ENCODE results near the gene ASIP.

Gene ASIP

DNA sequence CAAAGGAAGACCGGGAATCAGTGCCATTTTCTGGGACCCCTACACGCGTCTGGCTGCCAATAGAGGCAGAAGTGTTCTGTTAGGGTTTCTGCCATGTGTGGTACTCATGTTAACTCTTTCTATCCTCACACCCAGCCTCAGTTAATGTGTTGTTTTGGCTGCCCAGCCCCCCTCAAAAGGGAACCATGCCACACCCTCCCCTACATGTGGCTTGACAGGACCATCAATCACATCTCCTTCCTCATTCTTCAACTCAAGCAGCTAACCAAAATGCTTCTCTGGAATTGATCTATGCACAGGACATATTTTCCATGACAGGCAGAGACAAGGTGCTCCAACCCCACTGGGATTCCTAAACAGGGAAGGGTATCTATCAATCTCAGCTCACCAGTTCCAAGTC lies 40.0 kb downstream of the ASIP start:
- ATAC-seq: no peak

DNA sequence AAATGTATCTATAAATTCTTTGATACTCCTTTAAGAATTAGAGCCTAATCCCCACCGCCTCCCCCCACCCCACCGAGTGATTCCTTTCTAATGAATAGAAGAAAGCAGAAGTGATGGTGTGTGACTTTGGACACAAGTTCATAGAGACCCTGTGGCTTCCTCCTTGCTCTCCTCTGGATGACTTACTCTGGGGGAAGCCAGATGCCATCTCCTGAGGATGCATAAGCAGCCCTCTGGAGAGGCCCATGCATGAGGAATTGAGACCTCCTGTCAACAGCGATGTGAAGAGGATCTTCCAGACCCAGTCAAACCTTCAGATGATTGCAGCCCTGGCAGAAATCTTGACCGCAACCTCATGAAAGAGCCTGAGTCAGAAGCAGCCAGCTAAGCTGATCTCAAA lies 40.8 kb downstream of the ASIP start:
- ATAC-seq: no peak
- TF ChIP-seq PPARA (CRISPR knock-in tag; IDR thresholded peaks at IDR 0.05; ENCODE audit: borderline replicate concordance): no peak
- TF ChIP-seq GLIS3 (CRISPR knock-in tag; IDR thresholded peaks at IDR 0.05): no peak
- TF ChIP-seq, protein P1, sequence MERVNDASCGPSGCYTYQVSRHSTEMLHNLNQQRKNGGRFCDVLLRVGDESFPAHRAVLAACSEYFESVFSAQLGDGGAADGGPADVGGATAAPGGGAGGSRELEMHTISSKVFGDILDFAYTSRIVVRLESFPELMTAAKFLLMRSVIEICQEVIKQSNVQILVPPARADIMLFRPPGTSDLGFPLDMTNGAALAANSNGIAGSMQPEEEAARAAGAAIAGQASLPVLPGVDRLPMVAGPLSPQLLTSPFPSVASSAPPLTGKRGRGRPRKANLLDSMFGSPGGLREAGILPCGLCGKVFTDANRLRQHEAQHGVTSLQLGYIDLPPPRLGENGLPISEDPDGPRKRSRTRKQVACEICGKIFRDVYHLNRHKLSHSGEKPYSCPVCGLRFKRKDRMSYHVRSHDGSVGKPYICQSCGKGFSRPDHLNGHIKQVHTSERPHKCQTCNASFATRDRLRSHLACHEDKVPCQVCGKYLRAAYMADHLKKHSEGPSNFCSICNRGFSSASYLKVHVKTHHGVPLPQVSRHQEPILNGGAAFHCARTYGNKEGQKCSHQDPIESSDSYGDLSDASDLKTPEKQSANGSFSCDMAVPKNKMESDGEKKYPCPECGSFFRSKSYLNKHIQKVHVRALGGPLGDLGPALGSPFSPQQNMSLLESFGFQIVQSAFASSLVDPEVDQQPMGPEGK (CRISPR knock-in tag; IDR thresholded peaks at IDR 0.05; ENCODE audit: borderline replicate concordance): no peak
- TF ChIP-seq OSR1 (CRISPR knock-in tag; IDR thresholded peaks at IDR 0.05): no peak
- no peak for TF ChIP-seq RARB (CRISPR knock-in tag; IDR thresholded peaks at IDR 0.05)
- TF ChIP-seq ZNF8 (CRISPR knock-in tag; IDR thresholded peaks at IDR 0.05): no peak

More for the DNA sequence above, 40.0 kb downstream of the ASIP start:
- no peak for TF ChIP-seq ZC3H10 (CRISPR knock-in tag; IDR thresholded peaks at IDR 0.05)
- TF ChIP-seq ZNF70 (CRISPR knock-in tag; IDR thresholded peaks at IDR 0.05): no peak
- TF ChIP-seq GLIS3 (CRISPR knock-in tag; IDR thresholded peaks at IDR 0.05): no peak
- no peak for TF ChIP-seq CSDC2 (CRISPR knock-in tag; IDR thresholded peaks at IDR 0.05)
- TF ChIP-seq ZNF8 (CRISPR knock-in tag; IDR thresholded peaks at IDR 0.05): no peak
- no peak for TF ChIP-seq OSR1 (CRISPR knock-in tag; IDR thresholded peaks at IDR 0.05)
- no peak for TF ChIP-seq ISL1 (CRISPR knock-in tag; IDR thresholded peaks at IDR 0.05)
- TF ChIP-seq, protein P2, sequence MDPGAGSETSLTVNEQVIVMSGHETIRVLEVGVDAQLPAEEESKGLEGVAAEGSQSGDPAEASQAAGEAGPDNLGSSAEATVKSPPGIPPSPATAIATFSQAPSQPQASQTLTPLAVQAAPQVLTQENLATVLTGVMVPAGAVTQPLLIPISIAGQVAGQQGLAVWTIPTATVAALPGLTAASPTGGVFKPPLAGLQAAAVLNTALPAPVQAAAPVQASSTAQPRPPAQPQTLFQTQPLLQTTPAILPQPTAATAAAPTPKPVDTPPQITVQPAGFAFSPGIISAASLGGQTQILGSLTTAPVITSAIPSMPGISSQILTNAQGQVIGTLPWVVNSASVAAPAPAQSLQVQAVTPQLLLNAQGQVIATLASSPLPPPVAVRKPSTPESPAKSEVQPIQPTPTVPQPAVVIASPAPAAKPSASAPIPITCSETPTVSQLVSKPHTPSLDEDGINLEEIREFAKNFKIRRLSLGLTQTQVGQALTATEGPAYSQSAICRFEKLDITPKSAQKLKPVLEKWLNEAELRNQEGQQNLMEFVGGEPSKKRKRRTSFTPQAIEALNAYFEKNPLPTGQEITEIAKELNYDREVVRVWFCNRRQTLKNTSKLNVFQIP (CRISPR knock-in tag; IDR thresholded peaks at IDR 0.05; ENCODE audit: borderline replicate concordance, low read depth): no peak
- TF ChIP-seq TOX (CRISPR knock-in tag; IDR thresholded peaks at IDR 0.05; ENCODE audit: borderline replicate concordance): no peak
- TF ChIP-seq, protein P1 (CRISPR knock-in tag; IDR thresholded peaks at IDR 0.05; ENCODE audit: borderline replicate concordance): no peak
- no peak for TF ChIP-seq ESRRG (CRISPR knock-in tag; IDR thresholded peaks at IDR 0.05)
- TF ChIP-seq, protein P3, sequence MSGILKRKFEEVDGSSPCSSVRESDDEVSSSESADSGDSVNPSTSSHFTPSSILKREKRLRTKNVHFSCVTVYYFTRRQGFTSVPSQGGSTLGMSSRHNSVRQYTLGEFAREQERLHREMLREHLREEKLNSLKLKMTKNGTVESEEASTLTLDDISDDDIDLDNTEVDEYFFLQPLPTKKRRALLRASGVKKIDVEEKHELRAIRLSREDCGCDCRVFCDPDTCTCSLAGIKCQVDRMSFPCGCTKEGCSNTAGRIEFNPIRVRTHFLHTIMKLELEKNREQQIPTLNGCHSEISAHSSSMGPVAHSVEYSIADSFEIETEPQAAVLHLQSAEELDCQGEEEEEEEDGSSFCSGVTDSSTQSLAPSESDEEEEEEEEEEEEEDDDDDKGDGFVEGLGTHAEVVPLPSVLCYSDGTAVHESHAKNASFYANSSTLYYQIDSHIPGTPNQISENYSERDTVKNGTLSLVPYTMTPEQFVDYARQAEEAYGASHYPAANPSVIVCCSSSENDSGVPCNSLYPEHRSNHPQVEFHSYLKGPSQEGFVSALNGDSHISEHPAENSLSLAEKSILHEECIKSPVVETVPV (CRISPR knock-in tag; IDR thresholded peaks at IDR 0.05): no peak
- TF ChIP-seq ZFP3 (CRISPR knock-in tag; IDR thresholded peaks at IDR 0.05): no peak
- no peak for TF ChIP-seq PPARA (CRISPR knock-in tag; IDR thresholded peaks at IDR 0.05; ENCODE audit: borderline replicate concordance)
- no peak for TF ChIP-seq TCF4 (CRISPR knock-in tag; IDR thresholded peaks at IDR 0.05; ENCODE audit: borderline replicate concordance)
- no peak for TF ChIP-seq ZNF565 (CRISPR knock-in tag; conservative IDR thresholded peaks at IDR 0.05; ENCODE audit: low read depth)

DNA sequence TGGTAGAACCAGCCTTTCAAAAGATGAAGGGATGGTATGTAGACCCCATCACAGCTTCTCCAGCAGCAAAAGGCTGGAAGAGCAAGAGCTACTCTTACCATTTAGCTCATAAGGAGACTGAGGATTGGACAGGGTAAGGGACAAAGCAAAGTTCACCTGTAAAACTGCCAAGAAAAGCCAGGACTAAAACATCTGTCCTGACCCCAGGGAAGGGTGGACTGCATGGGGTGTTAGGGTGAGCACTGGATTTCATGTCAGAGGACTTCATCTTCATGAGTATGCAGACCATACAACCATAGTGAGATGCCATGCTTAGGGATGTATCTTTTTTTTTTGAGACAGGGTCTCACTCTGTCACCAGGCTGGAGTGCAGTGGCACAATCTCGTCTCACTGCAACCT lies 42.6 kb downstream of the ASIP start:
- no peak for ATAC-seq
- TF ChIP-seq, protein P4, sequence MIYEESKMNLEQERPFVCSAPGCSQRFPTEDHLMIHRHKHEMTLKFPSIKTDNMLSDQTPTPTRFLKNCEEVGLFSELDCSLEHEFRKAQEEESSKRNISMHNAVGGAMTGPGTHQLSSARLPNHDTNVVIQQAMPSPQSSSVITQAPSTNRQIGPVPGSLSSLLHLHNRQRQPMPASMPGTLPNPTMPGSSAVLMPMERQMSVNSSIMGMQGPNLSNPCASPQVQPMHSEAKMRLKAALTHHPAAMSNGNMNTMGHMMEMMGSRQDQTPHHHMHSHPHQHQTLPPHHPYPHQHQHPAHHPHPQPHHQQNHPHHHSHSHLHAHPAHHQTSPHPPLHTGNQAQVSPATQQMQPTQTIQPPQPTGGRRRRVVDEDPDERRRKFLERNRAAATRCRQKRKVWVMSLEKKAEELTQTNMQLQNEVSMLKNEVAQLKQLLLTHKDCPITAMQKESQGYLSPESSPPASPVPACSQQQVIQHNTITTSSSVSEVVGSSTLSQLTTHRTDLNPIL (CRISPR knock-in tag; IDR thresholded peaks at IDR 0.05; ENCODE audit: low read depth): no peak
- TF ChIP-seq ZC3H10 (CRISPR knock-in tag; IDR thresholded peaks at IDR 0.05): no peak
- TF ChIP-seq ZFP3 (CRISPR knock-in tag; IDR thresholded peaks at IDR 0.05): no peak
- TF ChIP-seq, protein P3 (CRISPR knock-in tag; IDR thresholded peaks at IDR 0.05): no peak
- TF ChIP-seq CSDC2 (CRISPR knock-in tag; IDR thresholded peaks at IDR 0.05): no peak
- no peak for TF ChIP-seq OSR1 (CRISPR knock-in tag; IDR thresholded peaks at IDR 0.05)
- no peak for TF ChIP-seq TCF4 (CRISPR knock-in tag; IDR thresholded peaks at IDR 0.05; ENCODE audit: borderline replicate concordance)
- TF ChIP-seq GLIS3 (CRISPR knock-in tag; IDR thresholded peaks at IDR 0.05): no peak
- TF ChIP-seq TOX (CRISPR knock-in tag; IDR thresholded peaks at IDR 0.05; ENCODE audit: borderline replicate concordance): no peak
- TF ChIP-seq SNAI2 (CRISPR knock-in tag; IDR thresholded peaks at IDR 0.05): no peak
- no peak for TF ChIP-seq ZNF565 (CRISPR knock-in tag; conservative IDR thresholded peaks at IDR 0.05; ENCODE audit: low read depth)
- no peak for TF ChIP-seq ISL1 (CRISPR knock-in tag; IDR thresholded peaks at IDR 0.05)
- no peak for TF ChIP-seq ZNF8 (CRISPR knock-in tag; IDR thresholded peaks at IDR 0.05)
- TF ChIP-seq ARNTL (CRISPR knock-in tag; IDR thresholded peaks at IDR 0.05; ENCODE audit: borderline replicate concordance, low read depth): no peak
- no peak for TF ChIP-seq RARB (CRISPR knock-in tag; IDR thresholded peaks at IDR 0.05)
- no peak for TF ChIP-seq BACH2 (CRISPR knock-in tag; IDR thresholded peaks at IDR 0.05; ENCODE audit: borderline replicate concordance)
- no peak for TF ChIP-seq ESRRG (CRISPR knock-in tag; IDR thresholded peaks at IDR 0.05)

Measured in SK-N-SH treated with all-trans-retinoic acid at 6 μM for 48 hours (cell line).